Glomerular endothelial cell (primary cell): ENCODE results near the gene WHRN. TPM values are rescaled to one million over a fixed set of nuclear protein-coding genes. Genes with fewer than 3 reads are reported as not detected.
A peak's percentile ranks its signal among the peaks of the same experiment; 100 is the strongest.

Source experiments
- DNase-seq: peaks from one replicate; pipeline ENCODE4 v3.0.0-alpha.2; 2011; ENCODE audit warnings: low read depth, low spot score; ENCODE audit errors: extremely low read depth
- total RNA-seq: library from RNA; depleted of rRNA; stranded (reverse); fragments of >200 nt; gene quantifications from 2 replicates; pipeline ENCODE4 v1.2.3, GENCODE V29; 2015

Gene WHRN
- total RNA-seq, 1 donor from 2014 or later: 1.9 TPM

GRCh38 chr9:114493521-114494184 is 11.6 kb downstream of the WHRN start:
- DNase-seq: no peak

GRCh38 chr9:114492991-114493390 is 12.3 kb downstream of the WHRN start:
- DNase-seq: no peak

- no peak for DNase-seq
These were observed 13.8 kb downstream of the WHRN start for GRCh38 chr9:114491430-114492003.

- no peak for DNase-seq
These were observed 15.3 kb downstream of the WHRN start for GRCh38 chr9:114489928-114490327.

- DNase-seq: no peak
These were observed 16.7 kb downstream of the WHRN start for GRCh38 chr9:114488398-114489129.

GRCh38 chr9:114487607-114488300 is 17.5 kb downstream of the WHRN start:
- DNase-seq: peak; percentile 44

GRCh38 chr9:114486205-114486963 is 18.9 kb downstream of the WHRN start:
- DNase-seq: no peak

- no peak for DNase-seq
These were observed 20.3 kb downstream of the WHRN start for GRCh38 chr9:114484854-114485443.

GRCh38 chr9:114484215-114484853 is 20.9 kb downstream of the WHRN start:
- DNase-seq: no peak

GRCh38 chr9:114483499-114483898 is 21.8 kb downstream of the WHRN start:
- DNase-seq: no peak

- DNase-seq: no peak
These were observed 22.7 kb downstream of the WHRN start for GRCh38 chr9:114482593-114482992.

- DNase-seq: no peak
These were observed 23.5 kb downstream of the WHRN start for GRCh38 chr9:114481789-114482188.

GRCh38 chr9:114480746-114481435 is 24.4 kb downstream of the WHRN start:
- DNase-seq: no peak

- no peak for DNase-seq
These were observed 26.4 kb downstream of the WHRN start for GRCh38 chr9:114478871-114479270.

GRCh38 chr9:114478459-114478858 is 26.8 kb downstream of the WHRN start:
- no peak for DNase-seq

GRCh38 chr9:114477642-114478041 is 27.6 kb downstream of the WHRN start:
- no peak for DNase-seq

GRCh38 chr9:114476891-114477469 is 28.3 kb downstream of the WHRN start:
- DNase-seq: no peak

- DNase-seq: no peak
These were observed 29.7 kb downstream of the WHRN start for GRCh38 chr9:114475412-114476135.
